GM12891 (cell line): ENCODE results near the gene HACD2.

Source experiments
- PAX5 ChIP-seq: IDR thresholded peaks from 2 replicates; pipeline ENCODE4 v1.6.1; 2011; ENCODE audit warnings: low read length, moderate library complexity, mild to moderate bottlenecking; ENCODE audit not compliant: insufficient read depth, severe bottlenecking
- POLR2A ChIP-seq: IDR thresholded peaks from 2 replicates; pipeline ENCODE4 v1.6.1; 2011; ENCODE audit warnings: low read depth, low read length, control low read depth
- POLR2AphosphoS5 ChIP-seq: IDR thresholded peaks from 2 replicates; pipeline ENCODE4 v1.6.1; 2011; ENCODE audit warnings: low read depth, low read length, control low read depth
- TAF1 ChIP-seq: IDR thresholded peaks from 2 replicates; pipeline ENCODE4 v1.6.1; 2011; ENCODE audit warnings: low read depth, low read length, control low read depth

DNA sequence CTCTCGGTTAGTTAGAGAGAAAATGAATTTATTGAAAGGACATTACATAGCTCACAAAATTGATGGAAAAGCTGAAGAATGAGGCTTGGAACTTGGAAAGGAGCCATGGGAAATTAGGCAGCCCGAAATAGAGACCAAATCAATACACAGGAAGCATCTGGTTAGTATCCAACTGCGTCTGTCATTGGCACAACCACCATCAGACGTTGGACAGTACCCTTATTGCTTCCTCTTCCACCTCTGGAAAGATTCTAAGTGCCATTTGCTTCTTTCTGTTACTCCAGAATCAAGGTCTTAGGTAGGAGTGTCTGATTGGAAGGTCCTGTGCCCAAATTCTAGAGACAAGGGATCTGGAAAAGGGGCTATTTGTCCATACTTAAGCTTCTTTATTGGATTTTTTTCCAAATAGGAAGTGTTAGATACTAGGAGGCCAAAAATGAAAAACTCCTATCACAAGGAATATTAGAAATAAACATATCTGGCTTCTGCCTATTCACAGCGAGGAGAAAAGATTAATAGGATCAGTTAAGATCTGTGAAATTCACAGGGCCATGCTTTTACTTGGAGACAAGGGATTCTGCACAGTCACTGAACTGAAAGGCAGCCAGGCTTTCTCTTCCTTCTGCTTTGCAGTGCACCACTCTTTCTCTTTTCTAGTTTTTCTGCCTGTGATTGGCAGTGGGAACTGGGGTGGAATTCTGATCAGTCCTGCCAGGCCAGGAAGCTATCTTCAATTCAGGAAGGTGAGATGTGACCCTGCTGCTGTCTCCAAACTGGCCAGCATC, 10.7 kb upstream of the HACD2 start:
- TF ChIP-seq POLR2A = no peak
- no peak for TF ChIP-seq POLR2AphosphoS5
- TF ChIP-seq PAX5 = no peak
- TF ChIP-seq TAF1 = no peak
